Endothelial cell of umbilical vein (primary cell): ENCODE measurements around the gene EGLN1.

Experiments used
- CTCF ChIP-seq, 2 donors: IDR thresholded peaks; 1 replicate in 1 of 2; 2 replicates in 1 of 2; pipeline ENCODE4 v1.5.1; 2011; ENCODE audit warnings: low read length in 2 of 2, mild to moderate bottlenecking in 2 of 2, moderate library complexity in 2 of 2, control low read depth in 1 of 2, inconsistent platforms in 1 of 2, low read depth in 1 of 2; ENCODE audit not compliant: insufficient read depth in 1 of 2; ENCODE audit errors: extremely low read depth in 1 of 2
- POLR2A ChIP-seq: IDR thresholded peaks from 2 replicates; pipeline ENCODE4 v1.6.1; 2012; ENCODE audit warnings: low read depth, mild to moderate bottlenecking, control low read depth, low read length
- TF ChIP-seq, protein P1 (sequence below): IDR thresholded peaks from 2 replicates; pipeline ENCODE4 v1.6.1; 2011; ENCODE audit not compliant: insufficient read depth, insufficient read length

DNA sequence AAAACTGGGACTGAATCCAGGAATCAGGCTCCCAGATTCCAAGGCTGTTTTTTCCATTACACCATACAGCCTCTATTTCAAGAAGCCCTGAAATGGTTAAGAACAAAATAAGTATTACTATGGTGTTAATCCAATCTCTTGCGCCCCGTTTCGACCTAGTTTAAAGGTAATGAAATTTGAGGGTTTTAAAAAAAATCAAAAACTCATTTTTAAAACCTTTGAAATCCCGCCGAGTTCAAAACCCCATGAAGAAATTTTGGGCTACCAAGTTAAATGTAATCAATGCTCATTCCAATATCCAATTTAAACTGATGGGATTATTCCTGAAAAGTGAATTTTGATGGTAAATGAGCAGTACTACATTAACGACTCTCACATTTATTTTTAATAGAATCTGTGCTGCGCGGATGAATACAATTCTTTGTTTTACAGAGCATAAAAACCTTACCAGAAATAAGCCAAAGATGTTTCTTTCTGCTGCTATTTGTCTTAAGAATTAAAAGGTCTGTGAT lies 767 bp upstream of the EGLN1 start:
- TF ChIP-seq CTCF (IDR thresholded peaks at IDR 0.05; ENCODE audit: extremely low read depth in 1 of 2, insufficient read depth in 1 of 2, low read depth in 1 of 2, low read length in 2 of 2) (no peak), POLR2A (no peak)
- TF ChIP-seq, protein P1, sequence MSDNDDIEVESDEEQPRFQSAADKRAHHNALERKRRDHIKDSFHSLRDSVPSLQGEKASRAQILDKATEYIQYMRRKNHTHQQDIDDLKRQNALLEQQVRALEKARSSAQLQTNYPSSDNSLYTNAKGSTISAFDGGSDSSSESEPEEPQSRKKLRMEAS: no peak
